ENCODE results near the gene TMEM263. TPM values are rescaled to one million over a fixed set of nuclear protein-coding genes. Genes with fewer than 3 reads are reported as not detected.
A peak's percentile ranks its signal among the peaks of the same experiment; 100 is the strongest.

TMEM263 gene
- total RNA-seq, 4 donors from 2014 or later, result 26.4 to 43.7 (median 35.9) TPM

DNA sequence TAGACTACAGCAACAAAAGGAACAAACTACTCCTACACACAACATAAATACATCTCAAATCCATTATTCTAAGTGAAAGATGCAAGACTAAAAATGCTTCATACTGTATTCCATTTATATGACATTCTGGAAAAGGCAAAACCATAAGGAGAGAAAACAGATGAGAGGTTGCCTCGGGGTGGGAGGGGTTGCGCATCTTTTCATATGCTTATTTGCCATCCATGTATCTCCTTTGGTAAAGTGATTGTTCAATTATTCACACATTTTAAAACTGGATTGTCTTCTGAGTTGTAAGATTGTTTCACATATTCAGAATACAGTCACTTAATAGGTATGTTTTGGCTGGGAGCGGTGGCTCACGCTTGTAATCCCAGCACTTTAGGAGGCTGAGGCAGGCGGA, 5.1 kb upstream of the TMEM263 start:
- no peak for DNase-seq (ENCODE audit: low spot score)
- TF ChIP-seq, protein P1, sequence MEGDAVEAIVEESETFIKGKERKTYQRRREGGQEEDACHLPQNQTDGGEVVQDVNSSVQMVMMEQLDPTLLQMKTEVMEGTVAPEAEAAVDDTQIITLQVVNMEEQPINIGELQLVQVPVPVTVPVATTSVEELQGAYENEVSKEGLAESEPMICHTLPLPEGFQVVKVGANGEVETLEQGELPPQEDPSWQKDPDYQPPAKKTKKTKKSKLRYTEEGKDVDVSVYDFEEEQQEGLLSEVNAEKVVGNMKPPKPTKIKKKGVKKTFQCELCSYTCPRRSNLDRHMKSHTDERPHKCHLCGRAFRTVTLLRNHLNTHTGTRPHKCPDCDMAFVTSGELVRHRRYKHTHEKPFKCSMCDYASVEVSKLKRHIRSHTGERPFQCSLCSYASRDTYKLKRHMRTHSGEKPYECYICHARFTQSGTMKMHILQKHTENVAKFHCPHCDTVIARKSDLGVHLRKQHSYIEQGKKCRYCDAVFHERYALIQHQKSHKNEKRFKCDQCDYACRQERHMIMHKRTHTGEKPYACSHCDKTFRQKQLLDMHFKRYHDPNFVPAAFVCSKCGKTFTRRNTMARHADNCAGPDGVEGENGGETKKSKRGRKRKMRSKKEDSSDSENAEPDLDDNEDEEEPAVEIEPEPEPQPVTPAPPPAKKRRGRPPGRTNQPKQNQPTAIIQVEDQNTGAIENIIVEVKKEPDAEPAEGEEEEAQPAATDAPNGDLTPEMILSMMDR (IDR thresholded peaks at IDR 0.05), result no peak
- no peak for ATAC-seq (ENCODE audit: low FRiP score)

DNA sequence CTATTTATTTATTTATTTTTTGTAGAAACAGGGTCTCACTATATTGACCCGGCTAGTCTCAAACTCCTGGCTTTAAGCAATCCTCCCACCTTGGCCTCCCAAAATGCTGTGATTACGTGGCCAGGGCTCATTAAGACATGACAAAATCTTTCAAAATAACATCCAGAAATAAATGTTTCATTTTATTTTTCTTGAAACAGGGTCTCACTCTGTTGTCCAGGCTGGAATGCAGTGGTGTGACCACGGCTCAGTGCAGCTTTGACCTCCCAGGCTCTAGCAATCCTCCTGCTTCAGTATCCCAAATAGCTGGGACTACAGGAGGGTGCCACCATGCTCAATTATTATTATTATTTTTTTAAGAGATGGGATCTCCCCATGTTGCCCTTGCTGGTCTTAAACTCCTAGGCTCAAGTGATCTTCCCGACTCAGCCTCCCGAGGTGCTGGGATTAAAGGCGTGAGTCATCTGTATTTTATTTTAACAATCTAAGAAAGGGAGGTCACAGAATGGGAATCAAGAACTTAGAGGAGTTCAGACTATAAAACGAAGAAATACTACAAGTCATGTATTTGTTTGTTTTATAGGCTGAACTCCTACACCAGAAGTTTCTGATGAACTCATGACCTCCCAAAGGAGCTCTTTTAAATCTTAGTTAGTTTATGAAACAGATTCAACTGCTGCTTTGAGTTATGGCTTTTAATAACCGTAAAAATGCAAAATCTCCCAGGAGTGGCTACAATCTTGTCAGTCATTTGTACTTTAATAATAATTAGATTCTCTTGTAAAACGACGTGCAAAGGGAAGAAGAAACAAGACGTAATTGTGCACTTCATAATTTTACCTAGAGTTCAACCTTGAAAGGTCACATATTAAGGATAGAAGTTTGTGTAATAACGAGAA, 2.1 kb upstream of the TMEM263 start:
- no peak for ATAC-seq (ENCODE audit: low FRiP score)
- DNase-seq (ENCODE audit: low spot score), result no peak
- TF ChIP-seq, protein P1 (IDR thresholded peaks at IDR 0.05), result no peak

DNA sequence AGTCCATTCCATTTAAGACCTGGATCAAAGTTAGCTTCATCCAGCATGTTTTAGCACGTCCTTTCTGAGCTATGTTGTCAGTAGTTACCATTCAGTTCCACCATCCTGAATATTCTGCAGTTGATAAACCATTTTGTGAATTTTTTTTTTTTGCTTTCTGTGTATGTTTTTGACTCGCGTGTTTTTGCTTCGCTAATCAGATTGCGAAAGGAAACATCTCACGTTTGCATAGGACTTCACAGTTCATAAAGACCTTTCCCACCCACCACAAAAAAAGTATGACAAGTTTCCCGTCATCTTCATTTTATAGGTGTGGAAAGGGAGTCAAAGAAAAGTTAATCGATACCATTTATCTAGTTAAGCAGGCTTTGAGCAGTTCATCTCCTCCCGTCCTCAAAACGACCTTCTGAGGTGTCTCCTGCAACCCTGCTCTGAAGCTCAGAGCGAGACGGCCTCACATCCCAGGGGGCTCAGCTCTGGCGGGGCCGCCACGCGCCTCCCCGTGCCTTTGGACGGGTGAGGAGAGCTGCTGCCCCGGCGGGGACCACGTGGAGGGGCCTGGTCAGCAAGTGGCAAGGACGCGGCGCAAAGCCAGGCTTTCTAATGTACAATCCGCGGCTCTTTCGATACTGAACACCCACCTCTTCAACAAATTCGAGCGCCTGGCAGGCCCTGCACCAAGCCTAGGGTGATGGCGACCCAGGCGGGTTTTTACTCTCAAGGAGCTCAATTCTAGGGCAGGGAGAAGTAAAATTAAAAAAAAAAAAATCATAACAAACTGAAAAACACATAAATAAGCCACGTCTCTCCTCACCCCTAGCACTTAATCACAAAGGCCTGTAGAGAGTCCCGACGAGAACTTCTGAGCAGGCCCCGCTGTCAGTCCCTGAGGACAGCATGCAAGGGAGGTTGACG, 988 bp upstream of the TMEM263 start:
- ATAC-seq (ENCODE audit: low FRiP score), result peak; percentile 50
- no peak for DNase-seq (ENCODE audit: low spot score)

DNA sequence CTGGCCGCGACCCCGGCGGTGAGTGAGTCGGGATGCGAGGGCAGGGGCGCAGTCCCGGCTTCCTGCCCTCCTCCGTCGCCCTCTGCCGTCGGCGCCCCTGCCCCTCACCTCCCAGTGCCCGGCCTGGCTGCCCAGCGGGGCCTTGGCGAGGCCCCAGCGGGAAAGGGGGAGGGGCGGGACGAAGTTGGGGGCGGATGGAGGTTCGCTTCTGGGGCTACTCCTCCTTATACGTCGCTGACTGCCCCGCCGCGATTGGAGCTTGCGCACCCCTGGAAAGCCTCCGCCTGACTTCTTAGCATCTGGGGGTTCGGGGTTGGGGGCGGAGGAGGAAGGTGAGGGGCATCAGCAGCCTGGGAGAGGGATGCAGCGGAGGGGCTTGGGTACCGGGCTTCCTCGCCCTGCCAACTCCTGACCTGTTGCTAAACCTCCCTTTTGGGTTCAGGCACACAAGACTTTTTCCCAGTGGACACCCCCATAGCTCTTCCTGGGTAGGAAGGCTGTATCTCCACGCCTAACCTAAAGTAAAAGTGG, 406 bp downstream of the TMEM263 start:
- DNase-seq (ENCODE audit: low spot score), result peak; percentile 34
- peak; percentile 70 for ATAC-seq (ENCODE audit: low FRiP score)
- TF ChIP-seq, protein P1 (IDR thresholded peaks at IDR 0.05), result no peak

More for the DNA sequence above, 988 bp upstream of the TMEM263 start:
- TF ChIP-seq, protein P1 (IDR thresholded peaks at IDR 0.05), result no peak

DNA sequence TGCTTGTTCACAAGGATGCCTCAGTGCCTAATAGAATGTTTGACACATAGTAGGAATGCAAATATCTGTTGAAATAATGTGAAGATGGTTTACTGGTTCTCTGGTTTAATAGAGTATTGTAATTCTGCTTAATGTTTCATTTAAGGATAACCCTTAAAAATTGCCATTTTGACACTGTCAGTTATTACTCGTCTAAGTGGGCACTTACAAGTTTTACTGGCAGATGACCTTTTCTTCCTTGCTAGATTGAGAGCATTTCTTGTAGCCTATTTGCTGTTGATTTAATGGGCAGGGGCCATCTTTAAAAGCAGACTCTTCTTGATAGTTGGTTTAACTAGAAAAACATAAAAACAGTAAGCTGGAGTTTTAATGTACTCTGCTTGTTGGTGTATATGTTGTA, 1.9 kb downstream of the TMEM263 start:
- DNase-seq (ENCODE audit: low spot score) (no peak), ATAC-seq (ENCODE audit: low FRiP score) (no peak)
- TF ChIP-seq, protein P1 (IDR thresholded peaks at IDR 0.05), result no peak

DNA sequence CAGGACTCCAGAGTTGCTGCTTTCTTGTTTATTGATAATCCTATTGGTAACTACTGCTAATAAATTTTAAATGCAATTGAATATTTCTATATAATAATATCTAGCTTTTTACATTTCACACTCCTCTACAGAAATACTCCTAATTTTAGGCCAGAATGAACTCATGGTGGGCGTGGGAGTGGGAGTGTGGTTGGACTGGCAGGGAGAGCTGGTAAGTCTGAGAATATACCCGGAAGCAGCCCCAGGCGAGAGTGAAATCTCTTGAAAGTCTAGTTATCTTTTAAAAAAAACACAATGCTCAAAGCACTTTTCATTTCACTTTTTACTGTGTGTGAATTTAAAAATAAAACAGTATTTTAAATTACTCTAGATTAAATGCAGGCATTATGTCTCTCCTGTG, 4.7 kb downstream of the TMEM263 start:
- ATAC-seq (ENCODE audit: low FRiP score) (no peak), DNase-seq (ENCODE audit: low spot score) (no peak)
- TF ChIP-seq, protein P1 (IDR thresholded peaks at IDR 0.05), result no peak

All from omental fat pad (tissue), 4 donors.